ENCODE data around the gene MT2A.
"Not testable (repeated sequence)": the region's sequence is repeated elsewhere in the genome, so short reads cannot be mapped to it uniquely, and the experiment has no call there.

The MT2A gene

GRCh38 chr16:56611281-56611833 is 3.0 kb downstream of the MT2A start:
- Histone ChIP-seq H3K27ac (peak overlapping the region in 4 of 11 experiments; percentile 30 to 81 (median 71); a peak in 6 of 22 replicates), H3K9me3 (replicated peaks in 1 of 11) (no peaks in the 10 kb centered on the region), H3K4me2 (peak overlapping the region; percentile 96 to 100 (median 99)), H3K36me3 (no peaks in the 10 kb centered on the region), H3K9ac (peak overlapping the region in 3 of 11 experiments; percentile 18 to 71 (median 70); a peak in 2 of 22 replicates), H4K20me1 (0 out of 22 replicates have a peak, but pooled peaks cover 0 to 6% (median 0%) of the 10 kb centered on the region in 11 experiments), H3K27me3 (peaks cover 4 to 19% (median 15%) of the 10 kb centered on the region in 11 experiments), H3K4me1 (peaks cover 42 to 49% (median 48%) of the 10 kb centered on the region in 10 experiments), H3K4me3 (no peak overlapping the region)
- TF ChIP-seq Cebpa-rat (IDR thresholded peaks at IDR 0.05) = no peak

GRCh38 chr16:56613706-56614105 is 5.3 kb downstream of the MT2A start:
- no peak overlapping the region for H3K9ac ChIP-seq

GRCh38 chr16:56614549-56614991 is 6.2 kb downstream of the MT2A start:
- H3K36me3 ChIP-seq = no peaks in the 10 kb centered on the region
- peaks cover 0 to 9% (median 0%) of the 10 kb centered on the region in 11 experiments; a peak in 3 of 22 replicates for H4K20me1 ChIP-seq
- H3K9me3 ChIP-seq (replicated peaks in 1 of 11) = peaks cover 0 to 6% (median 0%) of the 10 kb centered on the region in 11 experiments; a peak in 1 of 22 replicates
- H3K4me1 ChIP-seq = peaks cover 19 to 26% (median 21%) of the 10 kb centered on the region in 10 experiments
- H3K9ac ChIP-seq = no peak overlapping the region
- TF ChIP-seq Cebpa-rat (IDR thresholded peaks at IDR 0.05) = no peak
- no peak overlapping the region for H3K4me3 ChIP-seq
- peaks cover 36 to 51% (median 47%) of the 10 kb centered on the region in 11 experiments for H3K27me3 ChIP-seq
- H3K27ac ChIP-seq = no peak overlapping the region
- H3K4me2 ChIP-seq = no peak overlapping the region

More at GRCh38 chr16:56613706-56614105, 5.3 kb downstream of the MT2A start:
- Histone ChIP-seq H3K4me2 (no peak overlapping the region), H3K27ac (no peak overlapping the region), H3K4me1 (peaks cover 24 to 34% (median 29%) of the 10 kb centered on the region in 10 experiments), H3K27me3 (peaks cover 28 to 43% (median 38%) of the 10 kb centered on the region in 11 experiments), H4K20me1 (peaks cover 0 to 11% (median 0%) of the 10 kb centered on the region in 11 experiments; a peak in 3 of 22 replicates), H3K4me3 (no peak overlapping the region), H3K36me3 (no peaks in the 10 kb centered on the region), H3K9me3 (replicated peaks in 1 of 11) (peaks cover 0 to 6% (median 0%) of the 10 kb centered on the region in 11 experiments; a peak in 1 of 22 replicates)
- no peak for TF ChIP-seq Cebpa-rat (IDR thresholded peaks at IDR 0.05)

GRCh38 chr16:56615353-56615752 is 7.0 kb downstream of the MT2A start:
- H3K4me3 ChIP-seq = no peak overlapping the region
- no peak overlapping the region for H3K4me2 ChIP-seq
- H3K36me3 ChIP-seq = no peaks in the 10 kb centered on the region
- peaks cover 0 to 6% (median 0%) of the 10 kb centered on the region in 11 experiments; a peak in 1 of 22 replicates for H3K9me3 ChIP-seq (replicated peaks in 1 of 11)
- no peak overlapping the region for H3K27ac ChIP-seq
- peaks cover 44 to 59% (median 55%) of the 10 kb centered on the region in 11 experiments for H3K27me3 ChIP-seq
- H3K4me1 ChIP-seq = peaks cover 13 to 19% (median 14%) of the 10 kb centered on the region in 10 experiments
- peaks cover 0 to 9% (median 0%) of the 10 kb centered on the region in 11 experiments; a peak in 3 of 22 replicates for H4K20me1 ChIP-seq
- TF ChIP-seq Cebpa-rat (IDR thresholded peaks at IDR 0.05) = no peak
- H3K9ac ChIP-seq = no peak overlapping the region

- peaks cover 47 to 73% (median 65%) of the 10 kb centered on the region in 11 experiments for H3K27me3 ChIP-seq
Observed at GRCh38 chr16:56616608-56617211, 8.3 kb downstream of the MT2A start.

GRCh38 chr16:56617212-56618085 is 9.1 kb downstream of the MT2A start:
- no peak for TF ChIP-seq Cebpa-rat (IDR thresholded peaks at IDR 0.05)
- H3K4me3 ChIP-seq = no peak overlapping the region
- H3K36me3 ChIP-seq = no peaks in the 10 kb centered on the region
- 0 out of 20 replicates have a peak, but pooled peaks cover 0 to 5% (median 0%) of the 10 kb centered on the region in 10 experiments for H3K4me1 ChIP-seq
- H3K9me3 ChIP-seq (replicated peaks in 1 of 11) = peaks cover 0 to 6% (median 0%) of the 10 kb centered on the region in 11 experiments; a peak in 1 of 22 replicates
- no peak overlapping the region for H3K27ac ChIP-seq
- H4K20me1 ChIP-seq = peaks cover 0 to 9% (median 0%) of the 10 kb centered on the region in 11 experiments; a peak in 3 of 22 replicates
- peak overlapping the region in 4 of 11 experiments; percentile 9 to 55 (median 17); a peak in 4 of 22 replicates for H3K4me2 ChIP-seq
- peaks cover 51 to 78% (median 73%) of the 10 kb centered on the region in 11 experiments for H3K27me3 ChIP-seq
- no peak overlapping the region for H3K9ac ChIP-seq

More at GRCh38 chr16:56616608-56617211, 8.3 kb downstream of the MT2A start:
- Histone ChIP-seq H3K9ac (no peak overlapping the region), H3K36me3 (no peaks in the 10 kb centered on the region), H3K4me3 (no peak overlapping the region), H3K9me3 (replicated peaks in 1 of 11) (peaks cover 0 to 6% (median 0%) of the 10 kb centered on the region in 11 experiments; a peak in 1 of 22 replicates), H4K20me1 (peaks cover 0 to 9% (median 0%) of the 10 kb centered on the region in 11 experiments; a peak in 3 of 22 replicates), H3K4me2 (peak overlapping the region in 3 of 11 experiments; percentile 9 to 55 (median 22); a peak in 4 of 22 replicates), H3K27ac (no peak overlapping the region), H3K4me1 (peaks cover 0 to 5% (median under 1%) of the 10 kb centered on the region in 10 experiments; a peak in 10 of 20 replicates)
- no peak for TF ChIP-seq Cebpa-rat (IDR thresholded peaks at IDR 0.05)

- Histone ChIP-seq H3K27me3 (peaks cover 57 to 85% (median 80%) of the 10 kb centered on the region in 11 experiments), H4K20me1 (peaks cover 0 to 9% (median 0%) of the 10 kb centered on the region in 11 experiments; a peak in 3 of 22 replicates), H3K9me3 (replicated peaks in 1 of 11) (peaks cover 0 to 6% (median 0%) of the 10 kb centered on the region in 11 experiments; a peak in 1 of 22 replicates), H3K36me3 (no peaks in the 10 kb centered on the region), H3K4me3 (no peak overlapping the region), H3K9ac (no peak overlapping the region), H3K27ac (no peak overlapping the region), H3K4me2 (no peak overlapping the region), H3K4me1 (0 out of 20 replicates have a peak, but pooled peaks cover 0 to 5% (median 0%) of the 10 kb centered on the region in 10 experiments)
- no peak for TF ChIP-seq Cebpa-rat (IDR thresholded peaks at IDR 0.05)
Observed at GRCh38 chr16:56618138-56618537, 9.8 kb downstream of the MT2A start.

GRCh38 chr16:56620339-56620897 is 12.0 kb downstream of the MT2A start:
- no peak overlapping the region for H3K9ac ChIP-seq
- H3K4me1 ChIP-seq = peaks cover 1 to 7% (median 5%) of the 10 kb centered on the region in 10 experiments; a peak in 16 of 20 replicates
- no peak overlapping the region for H3K27ac ChIP-seq
- H3K4me2 ChIP-seq = no peak overlapping the region
- H3K36me3 ChIP-seq = no peaks in the 10 kb centered on the region
- peaks cover 76 to 99% (median 97%) of the 10 kb centered on the region in 11 experiments for H3K27me3 ChIP-seq
- H3K4me3 ChIP-seq = no peak overlapping the region
- no peak for TF ChIP-seq Cebpa-rat (IDR thresholded peaks at IDR 0.05)
- H3K9me3 ChIP-seq (replicated peaks in 1 of 11) = peaks cover 0 to 8% (median 0%) of the 10 kb centered on the region in 11 experiments; a peak in 2 of 22 replicates
- H4K20me1 ChIP-seq = peaks cover 0 to 13% (median 0%) of the 10 kb centered on the region in 11 experiments; a peak in 5 of 22 replicates

GRCh38 chr16:56621665-56622445 is 13.5 kb downstream of the MT2A start:
- H3K9ac ChIP-seq; H3K4me2 ChIP-seq; H3K36me3 ChIP-seq; H3K9me3 ChIP-seq (replicated peaks in 1 of 11); H3K4me3 ChIP-seq; H3K27ac ChIP-seq: not testable (repeated sequence)
- Histone ChIP-seq H4K20me1 (peaks cover 0 to 24% (median 0%) of the 10 kb centered on the region in 11 experiments; a peak in 10 of 22 replicates), H3K27me3 (peaks cover 81 to 99% (median 97%) of the 10 kb centered on the region in 11 experiments), H3K4me1 (peaks cover 8 to 13% (median 11%) of the 10 kb centered on the region in 10 experiments; a peak in 17 of 20 replicates)

GRCh38 chr16:56623184-56623583 is 14.8 kb downstream of the MT2A start:
- H3K4me1 ChIP-seq = peaks cover 8 to 12% (median 11%) of the 10 kb centered on the region in 10 experiments; a peak in 17 of 20 replicates
- not testable (repeated sequence) for H3K4me2 ChIP-seq; H3K9me3 ChIP-seq (replicated peaks in 1 of 11); H3K36me3 ChIP-seq; H3K9ac ChIP-seq; H3K27ac ChIP-seq; H3K4me3 ChIP-seq
- peaks cover 0 to 19% (median 0%) of the 10 kb centered on the region in 11 experiments; a peak in 10 of 22 replicates for H4K20me1 ChIP-seq
- H3K27me3 ChIP-seq = peaks cover 81 to 99% (median 97%) of the 10 kb centered on the region in 11 experiments
